ENCODE results near the gene ARHGAP23. TPM values are rescaled to one million over a fixed set of nuclear protein-coding genes. Genes with fewer than 3 reads are reported as not detected.

Gene ARHGAP23
- total RNA-seq, 1 donor from 2014 or later = 28.4 TPM

- DNase-seq (ENCODE audit: low read depth) = no peak
- H3K4me3 ChIP-seq (ENCODE audit: low read depth, low read length) = no peak overlapping the region
- TF ChIP-seq, protein P1, sequence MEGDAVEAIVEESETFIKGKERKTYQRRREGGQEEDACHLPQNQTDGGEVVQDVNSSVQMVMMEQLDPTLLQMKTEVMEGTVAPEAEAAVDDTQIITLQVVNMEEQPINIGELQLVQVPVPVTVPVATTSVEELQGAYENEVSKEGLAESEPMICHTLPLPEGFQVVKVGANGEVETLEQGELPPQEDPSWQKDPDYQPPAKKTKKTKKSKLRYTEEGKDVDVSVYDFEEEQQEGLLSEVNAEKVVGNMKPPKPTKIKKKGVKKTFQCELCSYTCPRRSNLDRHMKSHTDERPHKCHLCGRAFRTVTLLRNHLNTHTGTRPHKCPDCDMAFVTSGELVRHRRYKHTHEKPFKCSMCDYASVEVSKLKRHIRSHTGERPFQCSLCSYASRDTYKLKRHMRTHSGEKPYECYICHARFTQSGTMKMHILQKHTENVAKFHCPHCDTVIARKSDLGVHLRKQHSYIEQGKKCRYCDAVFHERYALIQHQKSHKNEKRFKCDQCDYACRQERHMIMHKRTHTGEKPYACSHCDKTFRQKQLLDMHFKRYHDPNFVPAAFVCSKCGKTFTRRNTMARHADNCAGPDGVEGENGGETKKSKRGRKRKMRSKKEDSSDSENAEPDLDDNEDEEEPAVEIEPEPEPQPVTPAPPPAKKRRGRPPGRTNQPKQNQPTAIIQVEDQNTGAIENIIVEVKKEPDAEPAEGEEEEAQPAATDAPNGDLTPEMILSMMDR (conservative IDR thresholded peaks at IDR 0.05; ENCODE audit: low read depth, low read length) = no peak
Measured at GRCh38 chr17:38533241-38533640, 105.0 kb downstream of the ARHGAP23 start.

DNA sequence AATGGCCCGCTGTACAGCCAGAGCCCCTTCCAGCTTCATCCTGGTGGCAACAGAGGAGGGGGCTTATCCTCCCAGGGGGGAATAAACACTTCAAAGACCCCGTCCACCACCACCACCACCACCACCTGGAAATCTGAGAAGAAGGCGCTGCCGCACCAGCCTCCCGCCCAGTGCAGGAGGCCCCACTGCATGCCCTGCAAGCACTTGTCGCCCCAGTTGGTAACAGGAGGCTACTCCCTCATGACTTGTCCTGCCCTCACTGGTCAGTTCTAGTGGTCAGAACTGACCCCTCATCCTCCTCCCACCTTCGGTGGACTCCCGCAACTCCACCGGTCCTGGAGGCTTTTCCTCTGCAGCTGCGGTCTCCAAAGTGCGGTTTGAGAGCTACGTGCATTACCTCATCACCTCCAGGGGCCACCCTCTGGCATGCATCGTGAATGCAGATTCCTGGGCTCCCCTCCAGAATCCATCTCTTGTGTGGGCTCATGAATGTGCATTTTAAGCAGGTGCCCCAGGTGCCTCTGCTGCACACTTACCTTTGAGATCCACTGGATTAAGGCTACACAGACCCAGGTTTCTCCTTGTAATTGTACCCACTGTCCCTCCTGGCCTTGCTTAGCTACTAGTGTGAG lies 105.7 kb downstream of the ARHGAP23 start:
- no peak overlapping the region for H3K4me3 ChIP-seq (ENCODE audit: low read depth, low read length)
- DNase-seq (ENCODE audit: low read depth) = no peak
- TF ChIP-seq, protein P1 (conservative IDR thresholded peaks at IDR 0.05; ENCODE audit: low read depth, low read length) = no peak

- H3K4me3 ChIP-seq (ENCODE audit: low read depth, low read length) = no peak overlapping the region
- TF ChIP-seq, protein P1 (conservative IDR thresholded peaks at IDR 0.05; ENCODE audit: low read depth, low read length) = no peak
- no peak for DNase-seq (ENCODE audit: low read depth)
Measured at GRCh38 chr17:38534498-38534885, 106.2 kb downstream of the ARHGAP23 start.

- TF ChIP-seq, protein P1 (conservative IDR thresholded peaks at IDR 0.05; ENCODE audit: low read depth, low read length) = no peak
- H3K4me3 ChIP-seq (ENCODE audit: low read depth, low read length) = no peak overlapping the region
- no peak for DNase-seq (ENCODE audit: low read depth)
Measured at GRCh38 chr17:38535886-38536285, 107.6 kb downstream of the ARHGAP23 start.

GRCh38 chr17:38536661-38537060 lies 108.4 kb downstream of the ARHGAP23 start:
- H3K4me3 ChIP-seq (ENCODE audit: low read depth, low read length) = no peak overlapping the region
- TF ChIP-seq, protein P1 (conservative IDR thresholded peaks at IDR 0.05; ENCODE audit: low read depth, low read length) = no peak
- no peak for DNase-seq (ENCODE audit: low read depth)

- TF ChIP-seq, protein P1 (conservative IDR thresholded peaks at IDR 0.05; ENCODE audit: low read depth, low read length) = no peak
- no peak overlapping the region for H3K4me3 ChIP-seq (ENCODE audit: low read depth, low read length)
- DNase-seq (ENCODE audit: low read depth) = no peak
Measured at GRCh38 chr17:38538906-38539305, 110.6 kb downstream of the ARHGAP23 start.

GRCh38 chr17:38539386-38539785 lies 111.1 kb downstream of the ARHGAP23 start:
- TF ChIP-seq, protein P1 (conservative IDR thresholded peaks at IDR 0.05; ENCODE audit: low read depth, low read length) = no peak
- no peak overlapping the region for H3K4me3 ChIP-seq (ENCODE audit: low read depth, low read length)
- no peak for DNase-seq (ENCODE audit: low read depth)
